Measurements from ENCODE around the gene SRPK3. TPM values are rescaled to one million over a fixed set of nuclear protein-coding genes. Genes with fewer than 3 reads are reported as not detected.
"Not testable (repeated sequence)": the region's sequence is repeated elsewhere in the genome, so short reads cannot be mapped to it uniquely, and the experiment has no call there.

Gene SRPK3
- total RNA-seq, 1 experiment from 2014 or later, result 0.14 TPM

DNA sequence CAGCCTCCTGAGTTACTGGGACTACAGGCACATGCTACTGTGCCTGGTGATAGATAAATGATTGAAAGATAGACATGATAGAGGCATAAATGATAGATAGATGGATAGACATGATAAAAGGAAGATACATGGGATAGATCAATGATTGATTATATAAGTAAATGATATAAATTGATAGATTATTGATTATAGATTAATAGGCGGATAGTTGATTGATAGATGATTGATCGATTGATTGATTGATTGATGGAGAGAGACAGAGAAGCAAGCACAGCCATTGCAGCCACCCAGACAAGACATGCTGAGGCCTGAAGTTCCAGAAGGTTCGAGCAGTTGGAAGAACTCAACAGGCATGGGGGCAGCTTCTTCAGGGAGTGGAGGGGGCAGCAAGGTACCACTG is 34.5 kb upstream of the SRPK3 start:
- Mint-ChIP-seq H3K27me3 (ENCODE audit: unreplicated experiment) (no peaks in the 10 kb centered on the region), H3K36me3 (ENCODE audit: insufficient read depth, unreplicated experiment) (no peaks in the 10 kb centered on the region), H3K4me1 (ENCODE audit: low read depth, unreplicated experiment) (no peaks in the 10 kb centered on the region), H3K27ac (ENCODE audit: unreplicated experiment) (no peak overlapping the region), H3K4me3 (ENCODE audit: low read depth, unreplicated experiment) (no peak overlapping the region), H3K9me3 (ENCODE audit: low read depth, unreplicated experiment) (no peaks in the 10 kb centered on the region)
- intact Hi-C loops (cut with micrococcal nuclease; ENCODE audit: unreplicated experiment), result no loop called here
- no TSS peak for BruUV-seq (replicated peaks)
- DNase-seq, result no peak
- no peak for TF ChIP-seq CTCF (IDR thresholded peaks at IDR 0.05; ENCODE audit: unreplicated experiment)
- CTCF ChIA-PET, result no interaction called here

DNA sequence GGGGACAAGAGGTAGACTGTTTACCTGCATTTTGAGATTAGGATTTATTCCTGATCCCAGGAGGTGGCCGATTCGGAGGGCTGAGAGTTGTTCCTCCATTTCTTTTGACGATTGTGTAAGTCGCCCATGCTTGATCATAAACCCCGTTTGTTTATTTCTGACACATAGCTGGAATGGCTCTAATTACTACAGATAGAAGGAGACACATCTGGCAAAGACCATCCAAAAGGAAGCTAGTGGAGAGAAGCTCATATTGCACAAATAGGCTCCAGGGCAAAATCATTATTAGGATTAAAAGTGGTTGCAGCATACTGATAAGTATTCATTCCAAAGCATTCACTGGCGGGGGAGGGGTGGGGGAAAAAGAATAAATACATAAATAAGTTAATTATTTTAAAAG is 33.9 kb upstream of the SRPK3 start:
- DNase-seq; H3K27ac Mint-ChIP-seq (ENCODE audit: unreplicated experiment); CTCF ChIA-PET; H3K36me3 Mint-ChIP-seq (ENCODE audit: insufficient read depth, unreplicated experiment); H3K4me1 Mint-ChIP-seq (ENCODE audit: low read depth, unreplicated experiment); BruUV-seq (replicated peaks); intact Hi-C loops (cut with micrococcal nuclease; ENCODE audit: unreplicated experiment); H3K9me3 Mint-ChIP-seq (ENCODE audit: low read depth, unreplicated experiment); H3K4me3 Mint-ChIP-seq (ENCODE audit: low read depth, unreplicated experiment); H3K27me3 Mint-ChIP-seq (ENCODE audit: unreplicated experiment): not testable (repeated sequence)

DNA sequence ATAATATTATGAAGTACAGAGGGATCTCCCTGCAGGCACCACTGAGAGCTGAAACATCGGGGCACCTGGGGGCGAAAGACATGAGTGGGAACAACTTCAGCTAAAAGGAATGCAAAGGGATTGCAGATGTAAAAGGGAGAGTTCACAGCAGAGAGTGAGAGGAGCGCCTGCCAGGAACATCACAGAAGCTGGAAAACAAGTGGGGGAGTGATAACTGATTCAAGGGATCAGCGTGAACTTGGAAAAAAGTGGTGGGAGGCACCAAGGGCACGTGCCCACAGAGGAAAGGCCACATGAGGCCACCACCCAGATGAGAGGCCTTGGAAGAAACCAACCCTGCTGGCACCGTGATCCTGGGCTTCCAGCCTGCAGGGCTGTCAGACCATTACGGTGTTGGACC is 31.8 kb upstream of the SRPK3 start:
- DNase-seq; H3K4me1 Mint-ChIP-seq (ENCODE audit: low read depth, unreplicated experiment); H3K27me3 Mint-ChIP-seq (ENCODE audit: unreplicated experiment); BruUV-seq (replicated peaks); CTCF ChIA-PET; H3K4me3 Mint-ChIP-seq (ENCODE audit: low read depth, unreplicated experiment); intact Hi-C loops (cut with micrococcal nuclease; ENCODE audit: unreplicated experiment); H3K9me3 Mint-ChIP-seq (ENCODE audit: low read depth, unreplicated experiment); H3K36me3 Mint-ChIP-seq (ENCODE audit: insufficient read depth, unreplicated experiment); H3K27ac Mint-ChIP-seq (ENCODE audit: unreplicated experiment): not testable (repeated sequence)

GRCh38 chrX:153750127-153750774 is 30.6 kb upstream of the SRPK3 start:
- H3K4me3 Mint-ChIP-seq (ENCODE audit: low read depth, unreplicated experiment), result no peak overlapping the region
- intact Hi-C loops (cut with micrococcal nuclease; ENCODE audit: unreplicated experiment), result no loop called here
- H3K36me3 Mint-ChIP-seq (ENCODE audit: insufficient read depth, unreplicated experiment), result no peaks in the 10 kb centered on the region
- TF ChIP-seq CTCF (IDR thresholded peaks at IDR 0.05; ENCODE audit: unreplicated experiment), result no peak
- no peaks in the 10 kb centered on the region for H3K27me3 Mint-ChIP-seq (ENCODE audit: unreplicated experiment)
- CTCF ChIA-PET, result no interaction called here
- no peaks in the 10 kb centered on the region for H3K9me3 Mint-ChIP-seq (ENCODE audit: low read depth, unreplicated experiment)
- DNase-seq, result no peak
- no TSS peak for BruUV-seq (replicated peaks)
- no peaks in the 10 kb centered on the region for H3K4me1 Mint-ChIP-seq (ENCODE audit: low read depth, unreplicated experiment)
- H3K27ac Mint-ChIP-seq (ENCODE audit: unreplicated experiment), result no peak overlapping the region

DNA sequence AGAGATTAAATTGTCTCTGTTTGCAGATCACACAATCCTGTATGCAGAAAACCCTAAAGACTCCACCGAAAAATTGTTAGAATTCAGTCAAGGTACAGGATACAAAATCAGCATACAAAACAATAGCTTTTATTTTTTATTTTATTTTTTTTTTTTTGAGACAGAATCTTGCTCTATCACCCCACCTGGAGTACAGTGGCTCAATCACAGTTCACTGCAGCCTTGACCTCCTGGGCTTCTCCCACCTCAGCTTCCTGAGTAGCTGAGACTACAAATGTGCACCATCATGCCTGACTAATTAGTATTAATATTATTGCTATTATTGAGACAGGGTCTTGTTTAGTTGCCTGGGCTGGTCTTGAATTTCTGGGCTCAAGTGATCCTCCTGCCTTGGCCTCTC is 25.7 kb upstream of the SRPK3 start:
- CTCF ChIA-PET, result interaction anchor here (0.7 kb wide), 1 partner anchor 785 kb away, joined by 5 read pairs; no protein-coding TSS in a partner anchor
- Mint-ChIP-seq H3K4me1 (ENCODE audit: low read depth, unreplicated experiment) (no peaks in the 10 kb centered on the region), H3K36me3 (ENCODE audit: insufficient read depth, unreplicated experiment) (no peaks in the 10 kb centered on the region), H3K4me3 (ENCODE audit: low read depth, unreplicated experiment) (no peak overlapping the region), H3K27me3 (ENCODE audit: unreplicated experiment) (no peaks in the 10 kb centered on the region), H3K27ac (ENCODE audit: unreplicated experiment) (no peak overlapping the region), H3K9me3 (ENCODE audit: low read depth, unreplicated experiment) (no peaks in the 10 kb centered on the region)
- no TSS peak for BruUV-seq (replicated peaks)
- no peak for TF ChIP-seq CTCF (IDR thresholded peaks at IDR 0.05; ENCODE audit: unreplicated experiment)
- intact Hi-C loops (cut with micrococcal nuclease; ENCODE audit: unreplicated experiment), result no loop called here
- DNase-seq, result no peak
